ENCODE measurements around the gene C1orf167.

C1orf167 gene

GRCh38 chr1:11753555-11754208 lies 8.3 kb upstream of the C1orf167 start:
- TF ChIP-seq MAX (IDR thresholded peaks at IDR 0.05) (no peak), TAF1 (IDR thresholded peaks at IDR 0.05; ENCODE audit: low read depth) (no peak), FOXM1 (IDR thresholded peaks at IDR 0.05; ENCODE audit: borderline replicate concordance, low read depth) (no peak), RAD21 (IDR thresholded peaks at IDR 0.05; ENCODE audit: low read depth) (no peak), YY1 (IDR thresholded peaks at IDR 0.05; ENCODE audit: low read depth) (no peak), EP300 (IDR thresholded peaks at IDR 0.05; ENCODE audit: borderline replicate concordance) (no peak), ZBTB7A (IDR thresholded peaks at IDR 0.05; ENCODE audit: low read depth) (no peak), TEAD4 (IDR thresholded peaks at IDR 0.05) (peak; percentile 29; the same call in 1 of the 2 replicates), CEBPB (IDR thresholded peaks at IDR 0.05) (no peak)

GRCh38 chr1:11757047-11757446 lies 4.9 kb upstream of the C1orf167 start:
- TF ChIP-seq TCF12 (IDR thresholded peaks at IDR 0.05; ENCODE audit: low read depth), result no peak

GRCh38 chr1:11759791-11760190 lies 2.2 kb upstream of the C1orf167 start:
- TF ChIP-seq FOXM1 (IDR thresholded peaks at IDR 0.05; ENCODE audit: borderline replicate concordance, low read depth), result no peak
- no peak for TF ChIP-seq TAF1 (IDR thresholded peaks at IDR 0.05; ENCODE audit: low read depth)
- no peak for TF ChIP-seq CEBPB (IDR thresholded peaks at IDR 0.05)
- TF ChIP-seq TEAD4 (IDR thresholded peaks at IDR 0.05), result no peak
- no peak for TF ChIP-seq TCF12 (IDR thresholded peaks at IDR 0.05; ENCODE audit: low read depth)
- no peak for TF ChIP-seq EGR1 (IDR thresholded peaks at IDR 0.05)
- no peak for TF ChIP-seq EP300 (IDR thresholded peaks at IDR 0.05; ENCODE audit: borderline replicate concordance)
- TF ChIP-seq ZBTB7A (IDR thresholded peaks at IDR 0.05; ENCODE audit: low read depth), result no peak
- TF ChIP-seq CREB1 (IDR thresholded peaks at IDR 0.05; ENCODE audit: low read depth), result no peak
- TF ChIP-seq YY1 (IDR thresholded peaks at IDR 0.05; ENCODE audit: low read depth), result no peak
- TF ChIP-seq RAD21 (IDR thresholded peaks at IDR 0.05; ENCODE audit: low read depth), result no peak

- TF ChIP-seq RAD21 (IDR thresholded peaks at IDR 0.05; ENCODE audit: low read depth) (no peak), ZBTB7A (IDR thresholded peaks at IDR 0.05; ENCODE audit: low read depth) (no peak), REST (IDR thresholded peaks at IDR 0.05; ENCODE audit: low read depth) (no peak), TCF12 (IDR thresholded peaks at IDR 0.05; ENCODE audit: low read depth) (no peak)
These were observed 708 bp upstream of the C1orf167 start for GRCh38 chr1:11761285-11761684.

- no peak for TF ChIP-seq TAF1 (IDR thresholded peaks at IDR 0.05; ENCODE audit: low read depth)
- TF ChIP-seq TCF12 (IDR thresholded peaks at IDR 0.05; ENCODE audit: low read depth), result no peak
- TF ChIP-seq RAD21 (IDR thresholded peaks at IDR 0.05; ENCODE audit: low read depth), result no peak
- TF ChIP-seq YY1 (IDR thresholded peaks at IDR 0.05; ENCODE audit: low read depth), result no peak
- no peak for TF ChIP-seq EGR1 (IDR thresholded peaks at IDR 0.05)
- no peak for TF ChIP-seq USF1 (IDR thresholded peaks at IDR 0.05)
- no peak for TF ChIP-seq NFIC (IDR thresholded peaks at IDR 0.05)
- TF ChIP-seq TEAD4 (IDR thresholded peaks at IDR 0.05), result no peak
- TF ChIP-seq EP300 (IDR thresholded peaks at IDR 0.05; ENCODE audit: borderline replicate concordance), result no peak
- no peak for TF ChIP-seq CEBPB (IDR thresholded peaks at IDR 0.05)
- TF ChIP-seq CREB1 (IDR thresholded peaks at IDR 0.05; ENCODE audit: low read depth), result no peak
- TF ChIP-seq REST (IDR thresholded peaks at IDR 0.05; ENCODE audit: low read depth), result no peak
- TF ChIP-seq MAX (IDR thresholded peaks at IDR 0.05), result no peak
- no peak for TF ChIP-seq FOXM1 (IDR thresholded peaks at IDR 0.05; ENCODE audit: borderline replicate concordance, low read depth)
- TF ChIP-seq ZBTB7A (IDR thresholded peaks at IDR 0.05; ENCODE audit: low read depth), result no peak
These were observed 2.1 kb downstream of the C1orf167 start for GRCh38 chr1:11764115-11764514.

GRCh38 chr1:11764519-11764918 lies 2.5 kb downstream of the C1orf167 start:
- no peak for TF ChIP-seq USF1 (IDR thresholded peaks at IDR 0.05)
- TF ChIP-seq TCF12 (IDR thresholded peaks at IDR 0.05; ENCODE audit: low read depth), result no peak
- TF ChIP-seq FOXM1 (IDR thresholded peaks at IDR 0.05; ENCODE audit: borderline replicate concordance, low read depth), result no peak
- TF ChIP-seq CEBPB (IDR thresholded peaks at IDR 0.05), result no peak
- TF ChIP-seq YY1 (IDR thresholded peaks at IDR 0.05; ENCODE audit: low read depth), result no peak
- TF ChIP-seq REST (IDR thresholded peaks at IDR 0.05; ENCODE audit: low read depth), result no peak
- no peak for TF ChIP-seq TEAD4 (IDR thresholded peaks at IDR 0.05)
- no peak for TF ChIP-seq CREB1 (IDR thresholded peaks at IDR 0.05; ENCODE audit: low read depth)
- TF ChIP-seq EP300 (IDR thresholded peaks at IDR 0.05; ENCODE audit: borderline replicate concordance), result no peak
- TF ChIP-seq RAD21 (IDR thresholded peaks at IDR 0.05; ENCODE audit: low read depth), result no peak
- TF ChIP-seq TAF1 (IDR thresholded peaks at IDR 0.05; ENCODE audit: low read depth), result no peak
- no peak for TF ChIP-seq ZBTB7A (IDR thresholded peaks at IDR 0.05; ENCODE audit: low read depth)
- TF ChIP-seq NFIC (IDR thresholded peaks at IDR 0.05), result no peak
- TF ChIP-seq EGR1 (IDR thresholded peaks at IDR 0.05), result no peak
- no peak for TF ChIP-seq MAX (IDR thresholded peaks at IDR 0.05)

Data from Ishikawa (cell line).